IPS-NIHi7 (cell line): ENCODE data around the gene TNFRSF9.
"Not testable (repeated sequence)": the region's sequence is repeated elsewhere in the genome, so short reads cannot be mapped to it uniquely, and the experiment has no call there.

Experiments used
- DNase-seq: peaks from one replicate; pipeline ENCODE4 v3.0.0; 2012; ENCODE audit warnings: mixed read lengths; ENCODE audit errors: extremely low spot score

Gene TNFRSF9

DNA sequence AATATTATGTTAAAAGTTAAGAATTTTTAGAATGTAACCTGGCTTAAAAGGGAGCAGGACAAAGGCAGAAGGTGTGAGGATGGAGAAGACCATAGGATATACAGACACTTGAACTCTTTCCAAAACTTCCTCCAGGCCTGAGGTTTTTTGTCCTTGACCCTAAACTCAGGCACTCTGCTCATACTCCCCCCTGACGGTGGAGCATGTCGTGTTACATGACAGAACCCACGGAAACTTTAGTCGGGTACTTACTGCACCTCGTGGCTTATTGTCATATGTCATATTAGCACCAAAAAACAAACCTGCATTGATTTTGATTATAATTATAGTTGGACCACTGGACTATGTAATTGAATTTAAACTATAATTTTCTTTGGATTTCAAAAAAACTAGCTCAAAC is 20.8 kb downstream of the TNFRSF9 start:
- no peak for DNase-seq

DNA sequence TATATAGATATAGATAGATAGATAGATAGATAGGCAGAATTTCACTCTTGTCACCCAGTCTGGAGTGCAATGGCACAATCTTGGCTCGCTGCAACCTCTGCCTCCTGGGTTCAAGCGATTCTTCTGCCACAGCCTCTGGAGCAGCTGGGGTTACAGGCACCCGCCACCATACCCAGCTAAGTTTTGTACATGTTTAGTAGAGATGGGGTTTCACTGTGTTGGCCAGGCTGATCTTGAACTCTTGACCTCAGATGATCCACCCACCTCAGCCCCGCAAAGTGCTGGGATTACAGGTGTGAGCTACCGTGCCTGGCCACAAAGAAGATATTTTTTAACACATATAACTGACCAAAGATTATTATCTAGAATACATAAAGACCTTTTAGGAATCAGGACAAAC is 22.7 kb downstream of the TNFRSF9 start:
- DNase-seq: not testable (repeated sequence)

DNA sequence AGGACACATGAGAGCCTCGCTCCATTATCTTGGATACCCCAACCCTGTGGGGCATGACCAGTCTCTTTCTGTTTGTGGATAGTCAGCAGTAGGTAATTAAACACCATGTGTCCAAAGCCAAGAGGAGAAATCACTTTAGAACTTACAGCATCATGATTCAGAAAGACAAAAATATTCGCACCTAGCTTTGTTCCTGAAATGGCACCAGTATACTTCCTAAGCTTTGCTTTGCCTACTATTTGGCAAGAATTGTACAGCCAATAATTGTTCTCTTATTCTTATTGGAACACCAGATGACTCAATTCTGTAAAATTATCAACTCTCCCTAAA is 24.2 kb downstream of the TNFRSF9 start:
- DNase-seq: no peak

DNA sequence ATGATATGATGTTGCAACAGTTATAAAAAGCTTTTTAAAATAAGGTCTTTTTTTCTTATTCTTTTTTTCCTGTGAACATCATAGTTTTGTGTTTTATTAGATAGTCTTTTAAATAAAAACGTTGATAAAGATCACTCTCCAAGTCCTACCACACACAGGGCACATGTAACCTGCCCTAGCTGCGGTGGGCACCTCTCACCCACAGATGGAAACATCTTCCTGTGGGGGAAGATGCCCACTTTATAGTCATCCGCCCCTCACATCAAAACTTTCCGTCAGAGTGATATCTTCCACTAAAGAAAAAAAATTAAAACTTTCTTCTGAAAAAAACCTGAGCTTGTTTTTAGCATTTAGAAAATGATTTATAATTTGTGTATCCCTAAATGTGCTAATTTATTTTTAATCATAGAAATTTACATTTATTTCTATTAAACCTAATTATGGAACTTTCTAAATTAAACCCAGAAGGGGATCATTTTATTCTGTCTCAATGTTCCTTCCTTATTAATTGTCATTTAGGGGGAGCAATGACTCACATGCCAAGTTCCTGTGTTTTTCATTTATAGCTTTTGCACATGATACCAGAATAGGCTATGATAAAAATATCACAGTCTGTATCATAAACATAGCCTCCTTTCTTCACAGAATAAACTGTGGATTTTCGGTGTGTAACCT is 24.7 kb downstream of the TNFRSF9 start:
- no peak for DNase-seq

DNA sequence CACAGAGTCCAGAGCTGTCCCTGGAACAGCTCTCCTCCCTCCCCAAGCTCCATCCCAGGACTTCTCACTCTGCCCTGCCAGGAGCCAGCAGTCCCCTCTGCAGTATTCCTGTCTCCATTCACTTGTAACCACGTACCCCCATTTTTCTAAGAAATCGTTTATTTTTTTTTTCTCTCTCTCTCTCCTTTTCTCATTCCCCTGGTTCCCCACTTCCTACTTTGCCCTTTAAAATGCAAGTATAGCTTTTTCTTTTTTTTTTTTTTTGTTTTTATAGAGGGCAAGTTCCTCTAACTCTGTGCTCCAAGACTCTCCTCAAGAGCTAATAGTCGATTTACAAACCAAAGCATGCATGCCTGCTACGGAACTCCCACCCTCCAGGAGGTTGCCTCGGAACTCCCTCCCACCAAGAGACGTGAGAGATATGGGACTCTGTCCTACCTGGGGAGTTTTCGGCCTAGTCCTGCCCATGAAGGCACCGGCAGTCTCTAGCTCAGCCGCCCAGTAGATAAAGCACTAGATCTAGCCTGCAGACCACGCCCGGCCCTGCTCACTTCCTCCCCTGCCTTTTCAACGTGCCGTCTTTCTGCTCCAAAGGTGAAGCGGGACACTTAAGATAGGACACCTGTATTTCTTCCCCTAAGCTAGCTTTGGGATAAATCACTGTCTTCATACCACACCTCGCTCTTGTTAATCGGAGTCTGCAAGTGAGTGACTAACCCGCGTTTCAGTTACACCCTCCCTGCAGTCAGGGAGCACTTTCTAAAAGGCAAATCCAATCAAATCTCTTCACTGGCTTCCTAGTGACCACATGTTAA is 27.7 kb downstream of the TNFRSF9 start:
- peak; percentile 41 for DNase-seq

DNA sequence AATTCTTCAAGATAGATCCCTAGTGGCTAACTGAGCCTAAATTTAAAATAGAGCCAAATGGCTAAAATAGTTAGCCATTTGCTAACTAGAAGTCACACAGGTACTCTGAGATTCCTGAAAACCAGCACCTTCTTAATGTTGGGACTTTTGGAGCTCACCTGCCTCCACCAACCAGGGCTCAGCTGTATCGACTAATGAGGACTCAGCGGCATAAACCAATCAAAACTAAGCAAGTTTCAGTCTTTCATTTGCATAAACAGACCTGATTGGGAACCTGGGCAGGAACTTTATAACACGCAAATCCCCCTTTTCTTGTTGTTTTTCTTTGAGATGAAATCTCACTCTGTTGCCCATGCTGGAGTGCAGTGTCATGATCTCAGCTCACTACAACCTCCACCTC is 28.5 kb downstream of the TNFRSF9 start:
- no peak for DNase-seq

DNA sequence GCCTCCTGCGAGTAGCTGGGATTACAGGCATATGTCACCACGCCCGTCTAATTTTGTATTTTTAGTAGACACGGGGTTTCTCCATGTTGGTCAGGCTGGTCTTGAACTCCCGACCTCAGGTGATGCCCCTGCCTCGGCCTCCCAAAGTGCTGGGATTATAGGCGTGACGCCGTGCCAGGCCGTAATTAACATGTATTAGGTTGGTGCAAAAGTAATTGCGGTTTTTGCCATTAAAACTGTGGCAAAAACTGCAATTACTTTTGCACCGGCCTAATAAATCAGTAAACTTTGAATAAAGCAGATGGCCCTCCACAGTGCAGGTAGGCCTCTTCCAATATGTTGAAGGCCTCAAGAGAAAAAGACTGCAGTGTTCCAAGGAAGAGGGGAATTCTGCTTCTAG is 35.4 kb downstream of the TNFRSF9 start:
- DNase-seq: no peak

DNA sequence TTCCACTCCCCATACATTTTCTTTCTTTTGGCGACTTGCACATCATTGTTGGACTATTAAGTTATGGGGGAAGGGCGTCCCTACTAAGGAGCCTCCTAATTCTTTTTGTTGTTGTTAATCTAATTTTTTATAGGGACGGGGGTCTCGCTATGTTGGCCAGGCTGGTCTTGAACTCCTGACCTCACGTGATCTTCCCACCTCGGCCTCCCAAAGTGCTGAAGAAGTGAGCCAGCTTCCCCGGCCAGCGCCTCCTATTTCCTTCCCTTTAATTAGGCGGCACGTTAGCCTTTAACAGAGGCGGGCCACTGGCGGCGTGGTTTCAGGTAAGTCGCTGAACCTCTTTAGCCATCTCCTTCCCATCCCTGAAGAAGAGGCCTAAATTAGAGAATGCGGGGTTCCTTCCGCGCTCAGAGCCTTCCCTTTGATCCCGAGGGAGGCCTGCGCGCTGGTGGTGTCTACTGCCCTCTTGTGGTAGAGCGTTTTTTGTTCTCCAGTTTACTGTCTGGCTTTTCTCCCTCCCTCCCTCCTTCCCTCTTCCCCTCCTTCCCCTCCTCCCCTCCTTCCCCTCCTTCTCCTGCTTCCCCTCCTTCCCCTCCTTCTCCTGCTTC is 38.1 kb downstream of the TNFRSF9 start:
- DNase-seq: peak; percentile 83

DNA sequence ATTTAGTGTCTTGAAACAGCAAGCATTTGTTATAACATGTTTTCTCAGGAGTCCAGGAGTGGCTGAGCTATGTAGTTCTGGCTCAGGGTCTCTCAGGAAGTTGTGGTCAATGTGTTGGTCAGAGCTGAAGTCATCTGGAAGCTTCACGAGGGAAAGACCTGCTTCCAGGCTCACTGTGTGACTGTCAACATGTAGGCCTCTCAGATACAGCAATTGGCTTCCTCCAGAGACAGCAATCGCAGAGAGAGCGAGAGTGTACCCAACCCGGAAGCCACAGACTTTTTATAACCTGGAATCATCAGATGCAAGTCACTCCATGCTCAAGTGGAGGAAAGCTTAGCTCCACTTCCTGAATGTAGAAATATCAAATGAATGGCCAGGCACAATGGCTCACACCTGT is 40.9 kb downstream of the TNFRSF9 start:
- no peak for DNase-seq

DNA sequence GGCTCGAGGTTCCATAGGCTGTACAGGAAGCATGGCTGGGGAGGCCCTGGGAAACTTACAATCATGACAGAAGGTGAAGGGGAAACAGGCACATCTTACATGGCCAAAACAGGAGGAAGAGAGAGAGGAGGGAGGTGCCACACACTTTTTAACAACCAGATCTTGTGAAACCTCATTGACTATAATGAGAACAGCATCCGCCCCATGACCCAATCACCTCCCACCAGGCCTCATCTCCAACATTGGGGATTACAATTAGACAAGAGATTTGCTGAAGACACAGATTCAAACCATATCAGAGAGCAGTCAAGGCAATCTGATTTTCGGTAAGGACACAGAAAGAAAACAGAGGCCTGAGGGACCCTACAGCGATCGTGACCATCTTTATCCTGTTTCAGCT is 41.7 kb downstream of the TNFRSF9 start:
- DNase-seq: no peak

DNA sequence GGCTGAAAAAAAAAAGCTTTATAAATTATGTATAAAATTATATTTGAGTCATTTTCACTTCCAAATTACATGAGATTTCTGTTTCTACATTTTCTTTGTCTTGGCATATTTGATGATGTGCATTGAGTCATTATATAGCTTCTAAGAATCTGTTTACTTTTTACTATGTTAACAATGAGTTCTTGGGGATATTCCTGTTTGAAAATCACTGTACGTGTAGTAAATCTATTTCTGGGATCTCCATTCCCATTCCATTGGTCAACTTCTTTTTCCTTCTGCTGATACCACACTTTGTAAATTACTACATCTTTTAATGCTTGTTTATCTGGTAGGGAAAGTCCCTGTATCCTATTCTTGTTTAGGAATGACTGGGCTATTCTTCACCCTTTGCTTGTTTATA is 43.6 kb downstream of the TNFRSF9 start:
- no peak for DNase-seq

DNA sequence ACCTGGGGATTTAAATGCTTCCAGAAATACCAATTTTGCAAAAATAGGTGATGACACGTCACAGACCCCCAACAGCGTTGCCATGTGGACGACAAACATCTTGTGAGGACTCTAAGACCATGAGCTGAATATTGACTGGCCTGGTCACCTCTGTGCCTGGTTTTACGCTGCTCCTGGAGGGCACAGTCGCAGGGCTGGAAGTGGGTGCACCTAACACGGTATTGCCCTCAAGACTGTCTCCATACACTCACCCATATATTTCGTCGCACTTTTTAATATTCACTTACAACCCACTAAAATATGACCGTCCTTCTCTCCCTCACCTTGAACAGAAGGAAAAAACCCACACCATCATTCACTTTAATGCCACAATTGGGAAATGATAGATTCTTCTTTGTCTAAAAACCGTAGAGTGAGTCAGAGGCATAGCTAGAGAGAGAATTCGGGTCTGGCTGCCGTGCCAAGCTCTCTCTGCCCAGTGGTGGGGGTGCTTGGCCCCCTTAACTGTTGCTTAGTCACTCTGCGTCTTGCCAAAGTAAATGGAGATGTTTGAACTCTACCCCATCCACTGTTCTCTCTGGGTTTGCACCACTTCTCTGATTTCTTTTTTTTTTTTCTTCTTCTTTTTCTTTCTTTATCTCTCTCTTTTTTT is 47.0 kb downstream of the TNFRSF9 start:
- DNase-seq: no peak

DNA sequence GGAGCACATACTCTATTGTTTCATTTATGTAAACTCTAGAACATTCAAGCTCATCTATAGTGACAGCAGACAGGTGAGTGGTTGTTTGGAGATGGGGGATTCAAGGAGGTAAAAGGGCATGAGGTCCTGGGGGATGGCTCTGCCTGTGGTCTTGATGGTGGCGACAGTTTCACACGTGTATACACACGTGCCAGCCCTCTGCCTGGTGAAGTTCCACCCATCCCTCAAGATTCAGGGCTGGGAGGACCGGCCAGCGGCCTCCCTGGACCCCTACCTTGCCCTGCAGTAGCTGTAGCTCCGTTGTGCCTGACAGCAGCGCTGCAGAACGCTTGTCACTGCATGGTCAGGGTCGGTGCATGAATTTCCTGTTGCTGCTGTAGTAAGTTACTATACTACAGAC is 48.8 kb downstream of the TNFRSF9 start:
- no peak for DNase-seq

DNA sequence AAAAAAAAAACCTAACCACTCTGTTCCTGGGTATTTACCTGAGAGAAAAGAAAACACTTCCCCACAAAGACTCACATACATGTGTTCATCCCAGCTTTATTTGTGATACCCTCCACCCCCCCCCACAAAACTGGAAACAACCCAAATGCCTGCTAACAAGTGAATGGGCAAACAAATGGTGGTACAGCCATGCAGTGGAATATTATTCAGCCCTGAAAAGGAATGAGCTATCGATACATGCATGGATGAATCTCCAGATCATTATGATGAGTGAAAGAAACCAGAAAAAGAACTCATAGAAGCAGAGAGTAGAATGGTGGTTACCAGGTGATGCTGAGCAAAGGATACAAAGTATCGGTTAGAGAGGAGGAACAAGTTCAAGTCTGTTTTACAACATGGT is 49.8 kb downstream of the TNFRSF9 start:
- DNase-seq: no peak

DNA sequence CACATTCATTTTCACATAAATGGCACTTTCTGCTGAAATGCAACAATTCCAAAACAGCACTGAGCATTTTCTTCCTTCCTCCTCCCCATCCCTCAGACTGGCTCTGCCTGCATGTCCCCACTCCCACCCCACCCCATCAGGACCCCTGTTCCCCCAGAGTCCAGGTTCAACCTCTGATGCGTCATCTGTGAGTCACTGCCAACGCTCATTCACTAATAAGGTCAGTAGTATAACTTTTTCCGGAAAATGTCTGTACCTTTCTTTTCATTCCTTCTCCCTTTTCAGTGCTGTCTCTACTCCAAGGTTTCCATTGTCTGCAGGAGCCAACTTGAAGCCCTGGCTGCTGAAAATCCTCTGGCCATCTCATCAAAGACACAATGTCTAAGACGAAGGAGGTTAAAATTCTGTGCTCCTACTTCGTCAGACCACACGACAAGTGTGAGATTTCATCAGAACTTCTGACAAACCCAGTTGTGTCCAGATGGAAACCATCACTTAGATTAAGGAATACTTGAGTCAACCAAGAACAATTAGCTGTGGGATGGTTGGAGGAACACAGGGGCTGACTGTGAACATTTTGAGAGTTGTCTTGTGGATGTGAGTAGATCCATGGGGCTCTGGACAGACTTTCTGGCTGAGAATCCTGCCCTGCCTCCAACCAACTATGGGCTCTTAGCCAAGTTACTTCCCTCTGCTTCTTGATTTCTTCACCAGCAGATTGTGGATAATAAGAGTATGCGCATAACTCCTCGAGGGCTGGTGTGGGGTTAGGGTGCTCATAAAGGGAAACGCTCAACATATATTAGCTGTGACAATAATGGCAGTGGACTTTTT is 52.2 kb downstream of the TNFRSF9 start:
- DNase-seq: no peak

DNA sequence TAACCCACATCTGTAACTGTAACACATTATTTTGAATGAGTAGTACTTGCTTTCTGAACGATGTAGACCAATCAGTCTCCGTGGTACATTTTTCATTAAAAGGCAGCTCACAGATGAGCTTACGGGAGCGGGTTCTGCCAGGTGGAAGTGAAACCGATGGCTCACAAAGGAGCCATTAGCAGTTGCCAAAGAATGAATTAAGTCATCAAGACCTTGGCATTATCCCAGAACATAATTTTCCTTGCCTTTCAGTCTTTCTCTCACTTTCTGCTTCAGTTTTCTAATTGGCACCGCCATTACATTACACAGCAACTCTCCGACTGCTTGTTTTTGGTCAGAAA is 54.3 kb downstream of the TNFRSF9 start:
- DNase-seq: no peak

DNA sequence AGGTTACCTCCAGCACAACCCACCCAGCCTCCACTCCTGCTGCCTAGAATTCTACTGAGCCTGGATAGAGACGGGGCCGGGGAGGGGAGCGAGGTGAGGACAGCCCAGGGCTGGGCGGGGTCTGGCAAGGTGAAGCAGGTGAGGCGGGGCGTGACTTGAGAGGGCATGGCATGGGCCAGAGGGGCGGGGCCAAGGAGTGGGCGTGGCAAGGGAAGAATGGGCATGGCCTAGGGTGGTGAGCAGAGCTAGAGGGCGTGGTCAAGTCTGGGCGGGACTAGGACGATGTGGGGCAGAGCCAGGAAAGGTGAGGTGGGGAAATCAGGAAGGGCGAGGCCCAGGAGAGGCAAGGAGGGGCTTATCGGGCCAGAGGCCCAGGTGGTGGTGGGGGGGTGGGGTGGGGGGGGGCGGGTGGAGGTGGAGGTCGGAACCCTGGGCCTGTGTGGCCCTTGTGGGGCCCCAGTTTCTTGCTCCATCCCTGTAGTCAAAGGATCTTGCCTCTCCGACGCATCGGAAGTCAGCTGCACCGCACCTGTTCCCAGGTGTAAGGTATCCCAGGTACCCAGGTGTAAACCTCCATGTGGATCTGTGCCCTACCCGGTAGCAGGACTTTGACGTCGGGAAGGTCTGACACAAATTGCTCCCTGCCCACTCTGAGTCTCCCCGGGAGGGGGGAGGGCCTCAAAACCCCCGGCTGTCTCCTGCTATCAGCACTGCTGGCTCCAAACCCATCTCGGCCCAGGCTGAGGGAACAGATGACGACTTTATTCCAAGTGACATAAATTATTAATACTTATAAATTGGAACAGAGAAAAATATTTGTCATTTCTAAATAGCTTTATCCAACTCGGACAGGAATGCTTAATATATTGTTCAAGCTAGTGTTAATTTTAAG is 54.9 kb downstream of the TNFRSF9 start:
- DNase-seq: peak; percentile 99

DNA sequence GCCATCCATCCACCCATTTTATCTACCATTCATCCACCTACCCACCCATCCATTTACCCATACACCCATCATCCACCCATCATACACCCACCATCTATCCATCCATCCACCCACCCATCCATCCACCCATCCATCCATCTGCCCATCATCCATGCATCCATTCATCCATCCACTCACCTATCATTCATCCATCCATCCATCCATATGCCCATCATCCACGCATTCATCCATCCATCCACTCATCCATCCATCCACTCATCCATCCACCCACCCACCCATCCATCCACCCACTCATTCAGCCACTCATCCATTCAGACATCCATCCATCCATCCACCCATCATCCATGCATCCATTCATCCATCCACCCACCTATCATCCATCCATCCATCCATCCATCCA is 55.9 kb downstream of the TNFRSF9 start:
- no peak for DNase-seq

DNA sequence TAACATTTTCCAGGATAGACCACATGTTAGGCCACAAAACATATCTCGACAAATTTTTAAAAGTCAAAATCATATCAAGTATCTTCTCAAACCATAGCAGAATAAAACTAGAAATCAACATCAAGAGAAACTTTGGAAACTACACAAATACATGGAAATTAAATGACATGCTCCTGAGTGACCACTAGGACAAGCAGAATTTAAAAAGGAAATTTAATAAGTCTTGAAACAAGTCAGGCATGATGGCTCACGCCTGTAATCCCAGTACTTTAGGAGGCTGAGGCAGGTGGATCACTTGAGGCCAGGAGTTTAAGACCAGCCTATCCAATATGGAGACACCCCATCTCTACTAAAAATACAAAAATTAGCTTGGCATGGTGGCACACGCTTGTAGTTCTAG is 61.4 kb downstream of the TNFRSF9 start:
- DNase-seq: no peak

DNA sequence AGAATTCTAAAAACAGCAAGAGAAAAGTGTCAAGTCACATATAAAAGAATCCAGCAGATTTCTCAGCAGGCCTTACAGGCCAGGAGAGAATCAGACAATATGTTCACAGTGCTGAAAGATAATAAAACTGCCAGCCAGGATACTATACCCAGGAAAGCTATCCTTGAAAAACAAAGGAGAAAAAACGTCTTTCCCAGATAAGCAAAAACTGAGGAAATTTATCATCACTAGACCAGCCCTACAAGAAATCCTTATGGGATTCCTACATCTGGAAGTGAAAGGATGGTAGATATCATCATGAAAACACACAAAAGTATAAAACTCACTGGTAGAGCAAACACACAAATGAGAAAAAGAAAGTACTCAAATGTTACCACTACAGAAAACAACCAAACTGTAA is 62.6 kb downstream of the TNFRSF9 start:
- no peak for DNase-seq
